GM12872 (cell line): ENCODE results near the gene SENP5.

Experiments
- CTCF ChIP-seq: IDR thresholded peaks from 3 replicates; pipeline ENCODE4 v1.5.1; 2011; ENCODE audit warnings: low read depth, mild to moderate bottlenecking, low read length, moderate library complexity; ENCODE audit not compliant: insufficient read depth

The SENP5 gene

GRCh38 chr3:196967412-196968232 is 99.9 kb downstream of the SENP5 start:
- no peak for TF ChIP-seq CTCF

- TF ChIP-seq CTCF = no peak
Measured at GRCh38 chr3:196968233-196969133, 100.8 kb downstream of the SENP5 start, which contains the start of gene PIGZ. Gene PIGZ (minus strand): TSS chr3:196968833. CDS start chr3:196952031, 16,802 bp downstream.

GRCh38 chr3:196969134-196969659 is 101.5 kb downstream of the SENP5 start:
- no peak for TF ChIP-seq CTCF

GRCh38 chr3:196969660-196970546 is 102.2 kb downstream of the SENP5 start:
- peak; percentile 69 for TF ChIP-seq CTCF

- no peak for TF ChIP-seq CTCF
Measured at GRCh38 chr3:196970547-196971093, 102.9 kb downstream of the SENP5 start.

GRCh38 chr3:196971094-196971698 is 103.5 kb downstream of the SENP5 start:
- TF ChIP-seq CTCF = no peak
